ENCODE results near the gene BHLHE23.

- no peak for TF ChIP-seq POLR2A (IDR thresholded peaks at IDR 0.05)
- TF ChIP-seq CTCF (IDR thresholded peaks at IDR 0.05) = no peak
These were observed 6.7 kb downstream of the BHLHE23 start for GRCh38 chr20:63000036-63000435.

Measured in tibial nerve (tissue), 3 donors.